HG03039 (cell line): ENCODE results near the gene MAP2K6.
"Not testable (repeated sequence)": the region's sequence is repeated elsewhere in the genome, so short reads cannot be mapped to it uniquely, and the experiment has no call there.

Experiments used
- ATAC-seq: cut with Tn5 transposase; IDR thresholded peaks from one replicate; pipeline ENCODE4 v1.9.1; 2021; ENCODE audit warnings: mild to moderate bottlenecking, moderate library complexity; ENCODE audit not compliant: unreplicated experiment

The MAP2K6 gene

GRCh38 chr17:69454051-69454450 is 39.6 kb downstream of the MAP2K6 start:
- no peak for ATAC-seq

- no peak for ATAC-seq
These were observed 40.5 kb downstream of the MAP2K6 start for GRCh38 chr17:69455040-69455439.

GRCh38 chr17:69457603-69458002 is 43.1 kb downstream of the MAP2K6 start:
- ATAC-seq = no peak

- ATAC-seq = no peak
These were observed 46.7 kb downstream of the MAP2K6 start for GRCh38 chr17:69460963-69461922.

GRCh38 chr17:69461951-69462369 is 47.5 kb downstream of the MAP2K6 start:
- ATAC-seq = no peak

- no peak for ATAC-seq
These were observed 48.4 kb downstream of the MAP2K6 start for GRCh38 chr17:69462882-69463281.

- no peak for ATAC-seq
These were observed 52.0 kb downstream of the MAP2K6 start for GRCh38 chr17:69466451-69466850.

- no peak for ATAC-seq
These were observed 52.6 kb downstream of the MAP2K6 start for GRCh38 chr17:69466905-69467667.

- ATAC-seq = no peak
These were observed 53.7 kb downstream of the MAP2K6 start for GRCh38 chr17:69468207-69468606.

- ATAC-seq = no peak
These were observed 56.2 kb downstream of the MAP2K6 start for GRCh38 chr17:69470702-69471101.

- no peak for ATAC-seq
These were observed 56.9 kb downstream of the MAP2K6 start for GRCh38 chr17:69471406-69471805.

- no peak for ATAC-seq
These were observed 59.6 kb downstream of the MAP2K6 start for GRCh38 chr17:69473841-69474831.

GRCh38 chr17:69477204-69477902 is 62.9 kb downstream of the MAP2K6 start:
- ATAC-seq = no peak

GRCh38 chr17:69477903-69478266 is 63.4 kb downstream of the MAP2K6 start:
- no peak for ATAC-seq

GRCh38 chr17:69478916-69479315 is 64.4 kb downstream of the MAP2K6 start:
- ATAC-seq = no peak

- ATAC-seq = not testable (repeated sequence)
These were observed 65.3 kb downstream of the MAP2K6 start for GRCh38 chr17:69479756-69480155.

- no peak for ATAC-seq
These were observed 65.7 kb downstream of the MAP2K6 start for GRCh38 chr17:69480245-69480644.

- ATAC-seq = no peak
These were observed 70.8 kb downstream of the MAP2K6 start for GRCh38 chr17:69485251-69485661.

- ATAC-seq = no peak
These were observed 71.6 kb downstream of the MAP2K6 start for GRCh38 chr17:69485901-69486643.
